CD4-positive, CD25-positive, alpha-beta regulatory T cell (primary cell): ENCODE measurements around the gene PRSS8. TPM values are rescaled to one million over a fixed set of nuclear protein-coding genes. Genes with fewer than 3 reads are reported as not detected.
A peak's percentile ranks its signal among the peaks of the same experiment; 100 is the strongest.

ENCODE experiments used
- ATAC-seq, 2 donors: fragments of 150-1000 bp; cut with Tn5 transposase; one replicate each; pipeline ENCODE4 v1.10.0; 2021; ENCODE audit warnings: low read depth in 2 of 2, moderate number of reproducible peaks in 2 of 2, moderate library complexity in 1 of 2
- DNase-seq, 3 donors: peaks; one replicate each; pipeline versions ENCODE4 v3.0.0 to v3.0.0-alpha.2; 2012 to 2022; ENCODE audit warnings: mixed read lengths in 1 of 3
- H3K27ac ChIP-seq: one replicate; pipeline ENCODE4 v1.7.0; 2013; ENCODE audit warnings: mild to moderate bottlenecking, low read length; ENCODE audit not compliant: insufficient read depth, poor library complexity, severe bottlenecking
- H3K27me3 ChIP-seq: one replicate; pipeline ENCODE4 v1.7.0; 2013; ENCODE audit warnings: low read length; ENCODE audit not compliant: control insufficient read depth, insufficient read depth
- H3K36me3 ChIP-seq: one replicate; pipeline ENCODE4 v1.7.0; 2013; ENCODE audit warnings: mild to moderate bottlenecking, low read length, moderate library complexity; ENCODE audit not compliant: control insufficient read depth, insufficient read depth
- H3K4me1 ChIP-seq: 2 replicates; pipeline ENCODE4 v1.7.0; 2013; ENCODE audit warnings: mild to moderate bottlenecking, low read length; ENCODE audit not compliant: insufficient read depth, control insufficient read depth, poor library complexity, severe bottlenecking
- H3K4me3 ChIP-seq: one replicate; pipeline ENCODE4 v1.7.0; 2013; ENCODE audit warnings: low read depth, mild to moderate bottlenecking, low read length, moderate library complexity
- H3K9me3 ChIP-seq, 2 experiments: 1 replicate in 1 of 2; 2 replicates in 1 of 2; pipeline ENCODE4 v1.7.0; 2013; ENCODE audit warnings: low read length in 2 of 2, mild to moderate bottlenecking in 1 of 2, moderate library complexity in 1 of 2; ENCODE audit not compliant: control insufficient read depth in 2 of 2
- H3K27ac Mint-ChIP-seq, 3 donors: one replicate each; pipeline ENCODE4 v1.8.0; 2020 to 2022; ENCODE audit warnings: mild to moderate bottlenecking in 3 of 3, mixed read lengths in 3 of 3, moderate library complexity in 2 of 3
- H3K27me3 Mint-ChIP-seq: one replicate; pipeline ENCODE4 v1.8.0; 2022; ENCODE audit warnings: mild to moderate bottlenecking, mixed read lengths
- H3K36me3 Mint-ChIP-seq: one replicate; pipeline ENCODE4 v1.8.0; 2020; ENCODE audit warnings: mixed read lengths
- H3K4me1 Mint-ChIP-seq, 4 donors: one replicate each; pipeline ENCODE4 v1.8.0; 2020 to 2022; ENCODE audit warnings: mixed read lengths in 4 of 4, mild to moderate bottlenecking in 1 of 4
- H3K4me3 Mint-ChIP-seq, 4 donors: one replicate each; pipeline ENCODE4 v1.8.0; 2020 to 2022; ENCODE audit warnings: mild to moderate bottlenecking in 4 of 4, mixed read lengths in 4 of 4, moderate library complexity in 3 of 4
- H3K9me3 Mint-ChIP-seq, 7 donors: one replicate each; pipeline ENCODE4 v1.8.0; 2020 to 2022; ENCODE audit warnings: mixed read lengths in 7 of 7, mild to moderate bottlenecking in 3 of 7, moderate library complexity in 2 of 7
- polyA plus RNA-seq, 4 donors: library from polyadenylated mRNA; unstranded; fragments of 300-500 nt; fragmentation: Illumina TruSeq; gene quantifications; one replicate each; pipeline ENCODE4 v1.2.3, GENCODE V29; 2021
- total RNA-seq: library from RNA; stranded (reverse); gene quantifications from one replicate; pipeline ENCODE4 v1.2.3, GENCODE V29; 2022

The PRSS8 gene
- total and polyA plus RNA-seq, 5 donors from 2014 or later, result not detected

DNA sequence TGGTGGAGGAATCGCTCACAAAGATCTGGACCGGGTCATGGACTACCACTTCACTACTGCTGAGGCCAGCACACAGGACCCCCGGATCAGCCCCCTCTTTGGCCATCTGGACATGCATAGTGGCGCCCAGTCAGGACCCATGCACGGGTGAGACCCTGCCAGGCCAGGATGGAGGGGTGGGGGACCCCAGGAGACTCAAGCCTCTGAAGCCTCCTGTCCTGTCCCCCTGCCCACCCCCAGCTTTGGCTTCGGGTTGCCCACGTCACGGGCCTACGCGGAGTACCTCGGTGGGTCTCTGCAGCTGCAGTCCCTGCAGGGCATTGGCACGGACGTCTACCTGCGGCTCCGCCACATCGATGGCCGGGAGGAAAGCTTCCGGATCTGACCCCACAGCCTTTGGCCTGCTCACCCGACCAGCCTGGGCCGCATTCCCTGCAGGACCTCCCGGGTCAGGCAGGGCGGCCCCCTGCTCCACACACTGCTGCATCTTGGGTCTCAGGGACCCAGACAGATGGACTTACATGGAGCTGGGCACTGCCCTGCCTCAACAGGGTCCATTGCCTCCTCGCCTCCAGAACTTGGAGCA, 23.6 kb downstream of the PRSS8 start:
- H3K27ac Mint-ChIP-seq, result no peak overlapping the region
- H3K27ac ChIP-seq, result no peak overlapping the region
- no peaks in the 10 kb centered on the region for H3K9me3 ChIP-seq
- no peak for DNase-seq
- H3K27me3 ChIP-seq, result no peaks in the 10 kb centered on the region
- H3K4me1 ChIP-seq, result peaks cover 16% of the 10 kb centered on the region
- H3K4me1 Mint-ChIP-seq, result peaks cover 8 to 32% (median 13%) of the 10 kb centered on the region in 4 donors
- no peak for ATAC-seq
- H3K9me3 Mint-ChIP-seq, result no peaks in the 10 kb centered on the region
- H3K27me3 Mint-ChIP-seq, result no peaks in the 10 kb centered on the region
- peaks cover 9% of the 10 kb centered on the region for H3K36me3 ChIP-seq
- H3K36me3 Mint-ChIP-seq, result peaks cover 5% of the 10 kb centered on the region
- H3K4me3 Mint-ChIP-seq, result peak overlapping the region in 3 of 4 donors; percentile 7 to 87 (median 44)
- no peak overlapping the region for H3K4me3 ChIP-seq

DNA sequence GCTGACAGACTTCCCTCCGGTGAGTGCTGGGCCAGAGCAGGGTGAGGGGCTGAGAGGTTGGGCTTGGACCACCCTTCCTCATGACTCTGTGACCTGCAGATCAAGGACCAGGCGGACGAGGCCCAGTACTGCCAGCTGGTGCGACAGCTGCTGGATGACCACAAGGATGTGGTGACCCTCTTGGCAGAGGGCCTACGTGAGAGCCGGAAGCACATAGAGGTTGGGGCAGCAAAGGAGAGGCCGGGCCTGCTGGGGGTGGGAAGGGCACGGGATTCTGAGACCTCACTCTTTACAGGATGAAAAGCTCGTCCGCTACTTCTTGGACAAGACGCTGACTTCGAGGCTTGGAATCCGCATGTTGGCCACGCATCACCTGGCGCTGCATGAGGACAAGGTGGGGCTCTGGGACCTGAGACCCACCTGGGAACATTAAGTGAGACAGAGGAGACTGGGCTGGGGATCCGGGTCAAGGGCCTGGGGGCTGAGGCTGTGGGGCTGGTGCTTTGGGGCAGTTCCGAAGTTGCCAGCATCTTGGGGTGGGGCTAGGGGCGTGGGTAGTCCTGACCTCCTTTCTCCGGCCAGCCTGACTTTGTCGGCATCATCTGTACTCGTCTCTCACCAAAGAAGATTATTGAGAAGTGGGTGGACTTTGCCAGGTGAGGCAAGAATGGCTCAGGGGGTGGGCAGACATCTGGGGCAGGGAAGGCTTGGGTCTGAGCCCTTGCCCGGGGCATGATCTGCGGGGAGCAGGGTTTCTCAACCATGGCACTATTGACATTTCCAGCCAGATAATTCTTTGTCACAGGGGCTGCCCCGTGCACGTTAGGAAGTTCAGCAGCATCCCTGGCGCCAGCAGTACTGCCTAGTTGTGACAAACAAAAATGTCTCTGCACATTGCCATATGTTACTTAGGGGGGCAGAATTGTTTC, 25.2 kb downstream of the PRSS8 start:
- H3K9me3 Mint-ChIP-seq, result peaks cover 0 to 1% (median 0%) of the 10 kb centered on the region in 7 donors
- Histone ChIP-seq H3K4me3 (no peak overlapping the region), H3K9me3 (no peaks in the 10 kb centered on the region)

DNA sequence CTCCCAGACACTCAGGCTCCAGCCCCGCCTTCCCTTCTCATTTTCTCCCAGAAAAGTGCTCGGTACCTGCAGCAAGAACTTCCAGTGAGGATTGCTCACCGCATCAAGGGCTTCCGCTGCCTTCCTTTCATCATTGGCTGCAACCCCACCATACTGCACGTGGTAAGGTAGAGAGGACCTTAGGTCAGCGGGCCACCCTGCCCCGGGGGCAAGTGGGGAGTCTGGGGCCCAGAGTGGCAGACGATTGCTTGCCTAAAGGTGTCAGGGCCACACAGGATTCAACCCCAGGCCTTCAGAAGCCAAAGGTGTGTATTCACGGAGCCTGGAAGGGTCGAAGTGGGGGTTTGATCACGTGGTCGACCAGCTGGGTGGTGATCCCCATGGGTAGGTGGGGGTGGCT, 25.9 kb downstream of the PRSS8 start:
- Mint-ChIP-seq H3K4me3 (peak overlapping the region; percentile 86 to 90 (median 87)), H3K27ac (peak overlapping the region in 2 of 3 donors; percentile 68 to 75), H3K9me3 (peaks cover 0 to 1% (median 0%) of the 10 kb centered on the region in 7 donors), H3K36me3 (peaks cover 5% of the 10 kb centered on the region), H3K27me3 (no peaks in the 10 kb centered on the region), H3K4me1 (peaks cover 8 to 32% (median 11%) of the 10 kb centered on the region in 4 donors)
- H3K27me3 ChIP-seq, result no peaks in the 10 kb centered on the region
- H3K4me3 ChIP-seq, result no peak overlapping the region
- peaks cover 9% of the 10 kb centered on the region for H3K36me3 ChIP-seq
- H3K27ac ChIP-seq, result no peak overlapping the region
- no peak for ATAC-seq
- H3K4me1 ChIP-seq, result peaks cover 18% of the 10 kb centered on the region
- H3K9me3 ChIP-seq, result no peaks in the 10 kb centered on the region
- no peak for DNase-seq

More for the DNA sequence above, 25.2 kb downstream of the PRSS8 start:
- Histone ChIP-seq H3K27me3 (no peaks in the 10 kb centered on the region), H3K4me1 (peaks cover 18% of the 10 kb centered on the region), H3K36me3 (peaks cover 9% of the 10 kb centered on the region), H3K27ac (no peak overlapping the region)
- DNase-seq, result no peak
- Mint-ChIP-seq H3K4me1 (peaks cover 8 to 32% (median 12%) of the 10 kb centered on the region in 4 donors), H3K27me3 (no peaks in the 10 kb centered on the region), H3K27ac (peak overlapping the region; percentile 31 to 48 (median 32)), H3K36me3 (peaks cover 5% of the 10 kb centered on the region), H3K4me3 (peak overlapping the region; percentile 61 to 87 (median 86))
- ATAC-seq, result no peak

- no peaks in the 10 kb centered on the region for H3K27me3 ChIP-seq
- Mint-ChIP-seq H3K9me3 (peaks cover 0 to 1% (median 0%) of the 10 kb centered on the region in 7 donors), H3K4me1 (peaks cover 8 to 30% (median 11%) of the 10 kb centered on the region in 4 donors), H3K27ac (peak overlapping the region in 2 of 3 donors; percentile 68 to 83), H3K36me3 (peaks cover 5% of the 10 kb centered on the region), H3K4me3 (peak overlapping the region; percentile 86 to 90 (median 87)), H3K27me3 (no peaks in the 10 kb centered on the region)
- peaks cover 9% of the 10 kb centered on the region for H3K36me3 ChIP-seq
- no peaks in the 10 kb centered on the region for H3K9me3 ChIP-seq
- H3K27ac ChIP-seq, result peak overlapping the region; percentile 63
- DNase-seq (no peak), ATAC-seq (no peak)
- no peak overlapping the region for H3K4me3 ChIP-seq
- peaks cover 18% of the 10 kb centered on the region for H3K4me1 ChIP-seq
Observed at GRCh38 chr16:31108794-31109558, 26.6 kb downstream of the PRSS8 start.

DNA sequence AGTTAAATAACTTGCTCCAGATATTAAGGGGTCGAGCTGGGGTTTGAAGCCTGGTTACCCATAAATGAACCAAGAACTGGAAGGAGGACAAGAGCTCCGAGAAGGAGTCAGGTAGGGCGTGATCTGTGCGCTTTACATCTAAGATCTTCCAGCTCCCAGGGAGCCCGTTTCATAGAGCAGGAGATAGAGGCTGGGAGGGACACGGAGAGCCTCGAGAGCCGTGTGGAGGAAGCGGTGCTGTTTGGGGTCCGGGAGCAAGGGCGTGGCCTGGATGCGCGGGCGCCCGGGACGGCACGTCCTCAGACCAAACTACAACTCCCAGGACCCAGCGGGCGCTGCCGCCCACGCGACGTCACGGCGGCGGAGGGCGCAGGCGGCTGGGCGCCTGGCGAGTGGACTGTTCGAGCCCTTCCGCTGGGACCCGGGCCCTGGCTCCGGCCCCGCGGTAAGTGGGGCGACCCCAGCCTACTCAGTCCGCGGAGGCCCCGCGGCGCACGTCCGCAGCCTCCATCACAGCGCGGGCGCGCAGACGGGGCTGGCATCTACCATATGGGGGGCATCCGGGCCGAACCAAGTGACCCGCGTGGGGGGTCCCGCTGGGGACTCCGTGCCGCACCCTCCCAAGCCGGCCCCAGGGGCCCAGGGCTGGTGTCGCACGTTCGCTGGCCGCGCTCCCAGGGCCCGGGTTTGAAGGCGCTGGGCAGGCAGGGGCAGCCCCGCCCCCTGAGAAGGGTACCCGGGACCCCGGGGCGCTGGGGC, 27.3 kb downstream of the PRSS8 start, which contains the start of gene BCKDK:
Gene BCKDK, plus strand, starts transcription at position 352 of the 759 bp plus-strand sequence. CDS start 838 bp downstream, outside the sequence.
- Mint-ChIP-seq H3K27me3 (no peaks in the 10 kb centered on the region), H3K27ac (peak within 1 kb of the TSS in 2 of 3 donors; percentile 83 to 87), H3K4me3 (peak within 1 kb of the TSS; percentile 82 to 96 (median 89)), H3K9me3 (peaks cover 0 to 1% (median 0%) of the 10 kb centered on the region in 7 donors), H3K4me1 (peaks cover 8 to 27% (median 11%) of the 10 kb centered on the region in 4 donors), H3K36me3 (peaks cover 5% of the 10 kb centered on the region)
- DNase-seq, result peak; percentile 47 to 79 (median 49)
- Histone ChIP-seq H3K36me3 (peaks cover 9% of the 10 kb centered on the region), H3K4me3 (peak within 1 kb of the TSS; percentile 69), H3K27me3 (no peaks in the 10 kb centered on the region), H3K9me3 (no peaks in the 10 kb centered on the region), H3K4me1 (peaks cover 18% of the 10 kb centered on the region), H3K27ac (peak within 1 kb of the TSS; percentile 63)
- peak; percentile 71 to 72 for ATAC-seq

GRCh38 chr16:31107465-31107867, 28.1 kb downstream of the PRSS8 start:
- Histone ChIP-seq H3K27me3 (no peaks in the 10 kb centered on the region), H3K4me1 (peaks cover 18% of the 10 kb centered on the region), H3K27ac (no peak overlapping the region), H3K4me3 (peak overlapping the region; percentile 69), H3K36me3 (peaks cover 9% of the 10 kb centered on the region), H3K9me3 (no peaks in the 10 kb centered on the region)
- Mint-ChIP-seq H3K9me3 (peaks cover 0 to 1% (median 0%) of the 10 kb centered on the region in 7 donors), H3K27ac (peak overlapping the region in 2 of 3 donors; percentile 82 to 87), H3K4me1 (peaks cover 8 to 25% (median 11%) of the 10 kb centered on the region in 4 donors), H3K27me3 (no peaks in the 10 kb centered on the region), H3K36me3 (peaks cover 5% of the 10 kb centered on the region), H3K4me3 (peak overlapping the region; percentile 82 to 96 (median 89))
- peak in 1 of 3 donors; percentile 30 for DNase-seq
- ATAC-seq, result no peak
